Trophoblast cell (in vitro differentiated cells and primary cell): Measurements from ENCODE around the gene HTD2.

Experiments
- DNase-seq, 2 donors: peaks; one replicate each; pipeline ENCODE4 v3.0.0-alpha.2; 2016
- H2AFZ ChIP-seq: 2 replicates; pipeline ENCODE4 v1.6.1; 2013; ENCODE audit warnings: low read length, moderate library complexity, mild to moderate bottlenecking; ENCODE audit not compliant: insufficient read depth, poor library complexity
- H2AK5ac ChIP-seq: 2 replicates; pipeline ENCODE4 v1.6.1; 2013; ENCODE audit warnings: mild to moderate bottlenecking, low read length
- H2BK120ac ChIP-seq: 2 replicates; pipeline ENCODE4 v1.6.1; 2013; ENCODE audit warnings: low read length, mild to moderate bottlenecking, moderate library complexity; ENCODE audit not compliant: insufficient read depth, poor library complexity
- H2BK12ac ChIP-seq: 2 replicates; pipeline ENCODE4 v1.6.1; 2013; ENCODE audit warnings: mild to moderate bottlenecking, low read length, moderate library complexity
- H2BK5ac ChIP-seq: 2 replicates; pipeline ENCODE4 v1.6.1; 2013; ENCODE audit warnings: low read length, low read depth, moderate library complexity, mild to moderate bottlenecking; ENCODE audit not compliant: poor library complexity
- H3K14ac ChIP-seq: 2 replicates; pipeline ENCODE4 v1.6.1; 2013; ENCODE audit warnings: mild to moderate bottlenecking, low read length
- H3K18ac ChIP-seq: 2 replicates; pipeline ENCODE4 v1.6.1; 2013; ENCODE audit warnings: mild to moderate bottlenecking, low read length
- H3K23ac ChIP-seq: 2 replicates; pipeline ENCODE4 v1.6.1; 2013; ENCODE audit warnings: low read length
- H3K27ac ChIP-seq: 2 replicates; pipeline ENCODE4 v1.5.1; 2013; ENCODE audit warnings: low read depth, mild to moderate bottlenecking, inconsistent platforms, low read length, moderate library complexity
- H3K27me3 ChIP-seq: 2 replicates; pipeline ENCODE4 v1.6.1; 2013; ENCODE audit warnings: inconsistent platforms, mild to moderate bottlenecking, low read length, moderate library complexity; ENCODE audit not compliant: insufficient read depth
- H3K36me3 ChIP-seq, 2 experiments: 1 replicate in 1 of 2; 2 replicates in 1 of 2; pipeline ENCODE4 v1.6.1; 2013; ENCODE audit warnings: low read length in 2 of 2, mild to moderate bottlenecking in 2 of 2, moderate library complexity in 1 of 2; ENCODE audit not compliant: insufficient read depth in 2 of 2, control insufficient read depth in 1 of 2
- H3K4ac ChIP-seq: 2 replicates; pipeline ENCODE4 v1.6.1; 2013; ENCODE audit warnings: low read depth, mild to moderate bottlenecking, low read length, moderate library complexity
- H3K4me1 ChIP-seq, 2 experiments: 1 replicate in 1 of 2; 2 replicates in 1 of 2; pipeline ENCODE4 v1.6.1; 2013; ENCODE audit warnings: low read length in 2 of 2, mild to moderate bottlenecking in 2 of 2, moderate library complexity in 1 of 2; ENCODE audit not compliant: insufficient read depth in 2 of 2, control insufficient read depth in 1 of 2
- H3K4me2 ChIP-seq: 2 replicates; pipeline ENCODE4 v1.6.1; 2013; ENCODE audit warnings: inconsistent platforms, mild to moderate bottlenecking, low read length, moderate library complexity
- H3K4me3 ChIP-seq: 2 replicates; pipeline ENCODE4 v1.5.1; 2013; ENCODE audit warnings: mild to moderate bottlenecking, low read depth, low read length, inconsistent platforms
- H3K79me1 ChIP-seq: one replicate; pipeline ENCODE4 v1.6.1; 2013; ENCODE audit warnings: low read length
- H3K79me2 ChIP-seq: 2 replicates; pipeline ENCODE4 v1.6.1; 2013; ENCODE audit warnings: low read length, mild to moderate bottlenecking; ENCODE audit not compliant: control insufficient read depth, insufficient read depth, poor library complexity
- H3K9ac ChIP-seq: 2 replicates; pipeline ENCODE4 v1.6.1; 2013; ENCODE audit warnings: mild to moderate bottlenecking, low read length
- H3K9me3 ChIP-seq: 2 replicates; pipeline ENCODE4 v1.6.1; 2013; ENCODE audit warnings: low read depth, mild to moderate bottlenecking, control low read depth, inconsistent platforms, low read length; ENCODE audit not compliant: insufficient read depth
- H4K12ac ChIP-seq: 2 replicates; pipeline ENCODE4 v1.6.1; 2013; ENCODE audit warnings: low read depth, mild to moderate bottlenecking, low read length, moderate library complexity
- H4K8ac ChIP-seq: 2 replicates; pipeline ENCODE4 v1.6.1; 2013; ENCODE audit warnings: low read depth, mild to moderate bottlenecking, low read length, moderate library complexity
- H4K91ac ChIP-seq: one replicate; pipeline ENCODE4 v1.6.1; 2013; ENCODE audit warnings: low read depth, mild to moderate bottlenecking, low read length, moderate library complexity
- WGBS: extraction: QIAGEN DNeasy Blood & Tissue Kit; methylation state at CpG from one replicate; pipeline ENCODE4 v1.1.7; 2013; ENCODE audit warnings: missing lambda C conversion rate; ENCODE audit not compliant: insufficient read length, insufficient coverage; ENCODE audit errors: extremely low coverage; 5-methylcytosine and 5-hydroxymethylcytosine counted together

The HTD2 gene

DNA sequence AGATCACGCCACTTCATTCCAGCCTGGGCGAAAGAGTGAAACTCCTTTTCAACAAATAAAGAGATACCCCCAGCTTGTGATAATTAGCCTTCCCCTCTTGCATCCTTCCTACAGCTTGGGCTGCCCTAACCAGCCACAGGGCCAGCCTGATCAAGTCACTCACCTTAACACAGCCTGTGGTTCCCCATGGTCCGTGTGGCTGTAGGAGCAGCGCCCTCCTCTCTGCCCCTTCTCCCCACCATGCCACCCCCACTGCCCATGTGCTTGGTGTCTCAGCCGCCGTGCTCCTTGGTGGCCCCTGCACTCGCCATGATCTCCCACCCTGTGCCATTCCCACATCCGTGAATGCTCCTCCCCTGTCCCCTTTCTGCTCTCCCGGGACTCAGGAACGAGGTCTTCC is 13.5 kb upstream of the HTD2 start:
- Histone ChIP-seq H2BK12ac (no peak overlapping the region), H4K91ac (no peak overlapping the region), H3K4me2 (no peak overlapping the region), H3K79me1 (no peaks in the 10 kb centered on the region), H3K18ac (no peak overlapping the region), H3K36me3 (no peaks in the 10 kb centered on the region), H3K14ac (no peak overlapping the region), H3K23ac (no peak overlapping the region), H3K27me3 (no peaks in the 10 kb centered on the region), H3K4me1 (no peaks in the 10 kb centered on the region), H2BK5ac (no peak overlapping the region), H3K4ac (no peak overlapping the region), H3K9ac (no peak overlapping the region), H2AK5ac (no peak overlapping the region), H3K79me2 (no peaks in the 10 kb centered on the region), H4K12ac (no peak overlapping the region), H3K4me3 (no peak overlapping the region), H2BK120ac (no peak overlapping the region), H3K9me3 (peaks cover 3% of the 10 kb centered on the region), H3K27ac (no peak overlapping the region), H4K8ac (no peak overlapping the region), H2AFZ (no peak overlapping the region)
- no CpG with 5 or more reads among the region's 10 CpGs for WGBS
- no peak for DNase-seq

DNA sequence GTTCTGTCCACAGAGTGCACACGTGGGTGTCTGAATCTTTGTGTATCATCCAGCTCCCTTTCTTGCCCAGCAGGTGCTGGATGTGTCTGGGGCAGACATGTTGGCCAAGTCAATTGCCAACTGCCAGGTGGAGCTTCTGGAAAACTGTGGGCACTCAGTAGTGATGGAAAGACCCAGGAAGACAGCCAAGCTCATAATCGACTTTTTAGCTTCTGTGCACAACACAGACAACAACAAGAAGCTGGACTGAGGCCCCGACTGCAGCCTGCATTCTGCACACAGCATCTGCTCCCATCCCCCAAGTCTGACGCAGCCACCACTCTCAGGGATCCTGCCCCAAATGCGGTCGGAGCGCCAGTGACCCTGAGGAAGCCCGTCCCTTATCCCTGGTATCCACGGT is 12.8 kb upstream of the HTD2 start:
- WGBS = no CpG with 5 or more reads among the region's 9 CpGs
- Histone ChIP-seq H3K4me1 (no peaks in the 10 kb centered on the region), H3K36me3 (no peaks in the 10 kb centered on the region)

GRCh38 chr3:58296269-58296668 is 10.1 kb upstream of the HTD2 start:
- H3K4me1 ChIP-seq = no peaks in the 10 kb centered on the region
- H2AK5ac ChIP-seq = no peak overlapping the region
- no peak overlapping the region for H2BK5ac ChIP-seq
- no peak overlapping the region for H2BK120ac ChIP-seq
- H3K4ac ChIP-seq = no peak overlapping the region
- no peak overlapping the region for H3K4me3 ChIP-seq
- H3K23ac ChIP-seq = no peak overlapping the region
- no peak overlapping the region for H3K4me2 ChIP-seq
- H3K14ac ChIP-seq = no peak overlapping the region
- peaks cover 3% of the 10 kb centered on the region for H3K9me3 ChIP-seq
- no peaks in the 10 kb centered on the region for H3K36me3 ChIP-seq
- H3K79me2 ChIP-seq = no peaks in the 10 kb centered on the region
- H3K79me1 ChIP-seq = no peaks in the 10 kb centered on the region
- H2AFZ ChIP-seq = no peak overlapping the region
- no peak overlapping the region for H3K27ac ChIP-seq
- H3K9ac ChIP-seq = no peak overlapping the region
- no peak for DNase-seq
- H2BK12ac ChIP-seq = no peak overlapping the region
- no CpG with 5 or more reads among the region's 5 CpGs for WGBS
- no peaks in the 10 kb centered on the region for H3K27me3 ChIP-seq
- no peak overlapping the region for H4K8ac ChIP-seq
- H4K91ac ChIP-seq = no peak overlapping the region
- no peak overlapping the region for H3K18ac ChIP-seq
- no peak overlapping the region for H4K12ac ChIP-seq

More for the DNA sequence above, 12.8 kb upstream of the HTD2 start:
- Histone ChIP-seq H2BK12ac (no peak overlapping the region), H3K79me2 (no peaks in the 10 kb centered on the region), H2BK5ac (no peak overlapping the region), H4K8ac (no peak overlapping the region), H3K14ac (no peak overlapping the region), H3K23ac (no peak overlapping the region), H2AFZ (no peak overlapping the region), H2BK120ac (no peak overlapping the region), H3K27ac (no peak overlapping the region), H3K4me2 (no peak overlapping the region), H3K79me1 (no peaks in the 10 kb centered on the region), H3K18ac (no peak overlapping the region), H3K27me3 (no peaks in the 10 kb centered on the region), H3K9me3 (peaks cover 3% of the 10 kb centered on the region), H4K91ac (no peak overlapping the region), H3K9ac (no peak overlapping the region), H4K12ac (no peak overlapping the region), H3K4me3 (no peak overlapping the region), H2AK5ac (no peak overlapping the region), H3K4ac (no peak overlapping the region)
- no peak for DNase-seq

- Histone ChIP-seq H3K27ac (no peak overlapping the region), H2AK5ac (no peak overlapping the region), H3K4me3 (no peak overlapping the region), H2BK12ac (no peak overlapping the region), H3K36me3 (no peaks in the 10 kb centered on the region), H4K8ac (no peak overlapping the region), H3K4ac (no peak overlapping the region), H3K14ac (no peak overlapping the region), H3K79me2 (no peaks in the 10 kb centered on the region), H4K12ac (no peak overlapping the region), H3K18ac (no peak overlapping the region), H3K23ac (no peak overlapping the region), H2AFZ (no peak overlapping the region), H2BK120ac (no peak overlapping the region), H3K9me3 (peaks cover 3% of the 10 kb centered on the region), H3K4me1 (no peaks in the 10 kb centered on the region), H3K79me1 (no peaks in the 10 kb centered on the region), H3K4me2 (no peak overlapping the region), H4K91ac (no peak overlapping the region), H2BK5ac (no peak overlapping the region), H3K27me3 (no peaks in the 10 kb centered on the region), H3K9ac (no peak overlapping the region)
- no peak for DNase-seq
- no CpG with 5 or more reads among the region's 6 CpGs for WGBS
Observed at GRCh38 chr3:58296843-58297242, 9.5 kb upstream of the HTD2 start.
